ENCODE results near the gene INTS11. TPM values are rescaled to one million over a fixed set of nuclear protein-coding genes. Genes with fewer than 3 reads are reported as not detected.
A peak's percentile ranks its signal among the peaks of the same experiment; 100 is the strongest.

INTS11 gene
- total and polyA plus RNA-seq, 9 of the 15 experiments (the other 6 are each of a cell fraction or from before 2014, with no cell fraction given) = 3.6 to 183 (median 110) TPM

DNA sequence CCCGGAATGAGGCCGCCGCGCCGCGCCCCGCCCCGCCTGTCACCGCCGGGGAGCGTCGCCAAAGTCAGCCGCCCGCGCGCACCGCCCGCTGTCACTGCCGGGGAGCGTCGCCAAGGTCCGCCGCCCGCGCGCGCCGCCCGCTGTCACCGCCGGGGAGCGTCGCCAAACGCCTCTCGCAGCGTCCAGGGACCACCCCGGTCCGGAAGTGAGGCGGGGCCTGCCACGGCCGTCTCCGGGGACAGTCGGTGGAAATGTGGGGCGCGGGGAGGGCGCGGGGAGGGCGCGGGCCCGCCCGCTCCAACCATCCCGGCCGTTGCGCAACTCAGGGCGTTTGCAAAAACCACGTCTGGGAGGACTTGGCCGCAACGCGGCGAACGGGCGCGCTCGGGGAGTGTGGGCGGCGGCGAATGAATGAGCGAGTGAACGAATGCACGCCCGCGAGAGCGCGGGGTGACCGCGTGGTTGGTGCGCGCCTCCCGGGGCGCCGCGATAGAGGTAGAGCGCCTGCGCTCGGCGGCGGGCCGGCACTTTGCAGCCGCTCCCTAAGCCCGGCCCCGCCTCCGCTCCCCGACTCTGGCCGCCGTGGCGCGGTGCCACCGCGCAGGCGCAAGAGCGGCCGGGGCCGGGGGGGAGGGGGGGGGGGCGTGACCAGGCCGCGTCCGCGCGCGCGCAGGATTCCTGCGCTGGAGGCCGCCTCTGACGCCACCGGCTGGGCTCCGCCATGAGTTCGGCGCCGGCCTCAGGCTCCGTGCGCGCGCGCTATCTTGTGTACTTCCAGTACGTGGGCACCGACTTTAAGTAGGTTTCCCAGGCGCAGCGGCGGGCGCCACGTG is 16.3 kb downstream of the INTS11 start, which contains the start of the genes ACAP3 and PUSL1 (continued):
- TF ChIP-seq SRF (CRISPR knock-in tag; IDR thresholded peaks at IDR 0.05) = peak in 1 of 2 experiments; percentile 33; a peak in 1 of 4 replicates
- no peak for TF ChIP-seq TEAD2 (tag; IDR thresholded peaks at IDR 0.05)
- TF ChIP-seq, protein P1, sequence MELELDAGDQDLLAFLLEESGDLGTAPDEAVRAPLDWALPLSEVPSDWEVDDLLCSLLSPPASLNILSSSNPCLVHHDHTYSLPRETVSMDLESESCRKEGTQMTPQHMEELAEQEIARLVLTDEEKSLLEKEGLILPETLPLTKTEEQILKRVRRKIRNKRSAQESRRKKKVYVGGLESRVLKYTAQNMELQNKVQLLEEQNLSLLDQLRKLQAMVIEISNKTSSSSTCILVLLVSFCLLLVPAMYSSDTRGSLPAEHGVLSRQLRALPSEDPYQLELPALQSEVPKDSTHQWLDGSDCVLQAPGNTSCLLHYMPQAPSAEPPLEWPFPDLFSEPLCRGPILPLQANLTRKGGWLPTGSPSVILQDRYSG (tag; conservative IDR thresholded peaks at IDR 0.05; ENCODE audit: low read depth) = no peak
- TF ChIP-seq PYGO2 (tag; IDR thresholded peaks at IDR 0.05) = no peak
- TF ChIP-seq NR3C1 (CRISPR knock-in tag; IDR thresholded peaks at IDR 0.05) = peak; percentile 52; the same call in 1 of the 2 replicates
- TF ChIP-seq COPS2 (conservative IDR thresholded peaks at IDR 0.05) = no peak
- no peak for TF ChIP-seq PHB (CRISPR knock-in tag; IDR thresholded peaks at IDR 0.05)
- peak; percentile 15 for TF ChIP-seq PRPF4 (IDR thresholded peaks at IDR 0.05; ENCODE audit: insufficient read depth, low read depth, low read length, poor library complexity, severe bottlenecking)
- no peak for TF ChIP-seq PHF21A (IDR thresholded peaks at IDR 0.05; ENCODE audit: borderline replicate concordance, low read depth)
- TF ChIP-seq SUPT5H (IDR thresholded peaks at IDR 0.05) = peak; percentile 30; the same call in 1 of the 2 replicates
- TF ChIP-seq CBX8 (IDR thresholded peaks at IDR 0.05; ENCODE audit: borderline replicate concordance, extremely low read depth, low read depth, low read length, poor library complexity, severe bottlenecking) = no peak
- 0 out of 2 replicates have a peak, but pooled peaks have one; percentile 55 for TF ChIP-seq PRMT5 (CRISPR knock-in tag; IDR thresholded peaks at IDR 0.05)
- TF ChIP-seq, protein P2, sequence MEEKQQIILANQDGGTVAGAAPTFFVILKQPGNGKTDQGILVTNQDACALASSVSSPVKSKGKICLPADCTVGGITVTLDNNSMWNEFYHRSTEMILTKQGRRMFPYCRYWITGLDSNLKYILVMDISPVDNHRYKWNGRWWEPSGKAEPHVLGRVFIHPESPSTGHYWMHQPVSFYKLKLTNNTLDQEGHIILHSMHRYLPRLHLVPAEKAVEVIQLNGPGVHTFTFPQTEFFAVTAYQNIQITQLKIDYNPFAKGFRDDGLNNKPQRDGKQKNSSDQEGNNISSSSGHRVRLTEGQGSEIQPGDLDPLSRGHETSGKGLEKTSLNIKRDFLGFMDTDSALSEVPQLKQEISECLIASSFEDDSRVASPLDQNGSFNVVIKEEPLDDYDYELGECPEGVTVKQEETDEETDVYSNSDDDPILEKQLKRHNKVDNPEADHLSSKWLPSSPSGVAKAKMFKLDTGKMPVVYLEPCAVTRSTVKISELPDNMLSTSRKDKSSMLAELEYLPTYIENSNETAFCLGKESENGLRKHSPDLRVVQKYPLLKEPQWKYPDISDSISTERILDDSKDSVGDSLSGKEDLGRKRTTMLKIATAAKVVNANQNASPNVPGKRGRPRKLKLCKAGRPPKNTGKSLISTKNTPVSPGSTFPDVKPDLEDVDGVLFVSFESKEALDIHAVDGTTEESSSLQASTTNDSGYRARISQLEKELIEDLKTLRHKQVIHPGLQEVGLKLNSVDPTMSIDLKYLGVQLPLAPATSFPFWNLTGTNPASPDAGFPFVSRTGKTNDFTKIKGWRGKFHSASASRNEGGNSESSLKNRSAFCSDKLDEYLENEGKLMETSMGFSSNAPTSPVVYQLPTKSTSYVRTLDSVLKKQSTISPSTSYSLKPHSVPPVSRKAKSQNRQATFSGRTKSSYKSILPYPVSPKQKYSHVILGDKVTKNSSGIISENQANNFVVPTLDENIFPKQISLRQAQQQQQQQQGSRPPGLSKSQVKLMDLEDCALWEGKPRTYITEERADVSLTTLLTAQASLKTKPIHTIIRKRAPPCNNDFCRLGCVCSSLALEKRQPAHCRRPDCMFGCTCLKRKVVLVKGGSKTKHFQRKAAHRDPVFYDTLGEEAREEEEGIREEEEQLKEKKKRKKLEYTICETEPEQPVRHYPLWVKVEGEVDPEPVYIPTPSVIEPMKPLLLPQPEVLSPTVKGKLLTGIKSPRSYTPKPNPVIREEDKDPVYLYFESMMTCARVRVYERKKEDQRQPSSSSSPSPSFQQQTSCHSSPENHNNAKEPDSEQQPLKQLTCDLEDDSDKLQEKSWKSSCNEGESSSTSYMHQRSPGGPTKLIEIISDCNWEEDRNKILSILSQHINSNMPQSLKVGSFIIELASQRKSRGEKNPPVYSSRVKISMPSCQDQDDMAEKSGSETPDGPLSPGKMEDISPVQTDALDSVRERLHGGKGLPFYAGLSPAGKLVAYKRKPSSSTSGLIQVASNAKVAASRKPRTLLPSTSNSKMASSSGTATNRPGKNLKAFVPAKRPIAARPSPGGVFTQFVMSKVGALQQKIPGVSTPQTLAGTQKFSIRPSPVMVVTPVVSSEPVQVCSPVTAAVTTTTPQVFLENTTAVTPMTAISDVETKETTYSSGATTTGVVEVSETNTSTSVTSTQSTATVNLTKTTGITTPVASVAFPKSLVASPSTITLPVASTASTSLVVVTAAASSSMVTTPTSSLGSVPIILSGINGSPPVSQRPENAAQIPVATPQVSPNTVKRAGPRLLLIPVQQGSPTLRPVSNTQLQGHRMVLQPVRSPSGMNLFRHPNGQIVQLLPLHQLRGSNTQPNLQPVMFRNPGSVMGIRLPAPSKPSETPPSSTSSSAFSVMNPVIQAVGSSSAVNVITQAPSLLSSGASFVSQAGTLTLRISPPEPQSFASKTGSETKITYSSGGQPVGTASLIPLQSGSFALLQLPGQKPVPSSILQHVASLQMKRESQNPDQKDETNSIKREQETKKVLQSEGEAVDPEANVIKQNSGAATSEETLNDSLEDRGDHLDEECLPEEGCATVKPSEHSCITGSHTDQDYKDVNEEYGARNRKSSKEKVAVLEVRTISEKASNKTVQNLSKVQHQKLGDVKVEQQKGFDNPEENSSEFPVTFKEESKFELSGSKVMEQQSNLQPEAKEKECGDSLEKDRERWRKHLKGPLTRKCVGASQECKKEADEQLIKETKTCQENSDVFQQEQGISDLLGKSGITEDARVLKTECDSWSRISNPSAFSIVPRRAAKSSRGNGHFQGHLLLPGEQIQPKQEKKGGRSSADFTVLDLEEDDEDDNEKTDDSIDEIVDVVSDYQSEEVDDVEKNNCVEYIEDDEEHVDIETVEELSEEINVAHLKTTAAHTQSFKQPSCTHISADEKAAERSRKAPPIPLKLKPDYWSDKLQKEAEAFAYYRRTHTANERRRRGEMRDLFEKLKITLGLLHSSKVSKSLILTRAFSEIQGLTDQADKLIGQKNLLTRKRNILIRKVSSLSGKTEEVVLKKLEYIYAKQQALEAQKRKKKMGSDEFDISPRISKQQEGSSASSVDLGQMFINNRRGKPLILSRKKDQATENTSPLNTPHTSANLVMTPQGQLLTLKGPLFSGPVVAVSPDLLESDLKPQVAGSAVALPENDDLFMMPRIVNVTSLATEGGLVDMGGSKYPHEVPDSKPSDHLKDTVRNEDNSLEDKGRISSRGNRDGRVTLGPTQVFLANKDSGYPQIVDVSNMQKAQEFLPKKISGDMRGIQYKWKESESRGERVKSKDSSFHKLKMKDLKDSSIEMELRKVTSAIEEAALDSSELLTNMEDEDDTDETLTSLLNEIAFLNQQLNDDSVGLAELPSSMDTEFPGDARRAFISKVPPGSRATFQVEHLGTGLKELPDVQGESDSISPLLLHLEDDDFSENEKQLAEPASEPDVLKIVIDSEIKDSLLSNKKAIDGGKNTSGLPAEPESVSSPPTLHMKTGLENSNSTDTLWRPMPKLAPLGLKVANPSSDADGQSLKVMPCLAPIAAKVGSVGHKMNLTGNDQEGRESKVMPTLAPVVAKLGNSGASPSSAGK (IDR thresholded peaks at IDR 0.05) = peak; percentile 63; the same call in 1 of the 2 replicates
- no peak for TF ChIP-seq SMARCA4 (IDR thresholded peaks at IDR 0.05)
- no peak for TF ChIP-seq ZNF212 (CRISPR knock-in tag; IDR thresholded peaks at IDR 0.05)

All from K562 (cell line).